HG03103 (cell line): ENCODE data around the gene C2orf78.

Experiments used
- ATAC-seq: cut with Tn5 transposase; IDR thresholded peaks from one replicate; pipeline ENCODE4 v1.9.1; 2021; ENCODE audit warnings: low read depth; ENCODE audit not compliant: unreplicated experiment

The C2orf78 gene

DNA sequence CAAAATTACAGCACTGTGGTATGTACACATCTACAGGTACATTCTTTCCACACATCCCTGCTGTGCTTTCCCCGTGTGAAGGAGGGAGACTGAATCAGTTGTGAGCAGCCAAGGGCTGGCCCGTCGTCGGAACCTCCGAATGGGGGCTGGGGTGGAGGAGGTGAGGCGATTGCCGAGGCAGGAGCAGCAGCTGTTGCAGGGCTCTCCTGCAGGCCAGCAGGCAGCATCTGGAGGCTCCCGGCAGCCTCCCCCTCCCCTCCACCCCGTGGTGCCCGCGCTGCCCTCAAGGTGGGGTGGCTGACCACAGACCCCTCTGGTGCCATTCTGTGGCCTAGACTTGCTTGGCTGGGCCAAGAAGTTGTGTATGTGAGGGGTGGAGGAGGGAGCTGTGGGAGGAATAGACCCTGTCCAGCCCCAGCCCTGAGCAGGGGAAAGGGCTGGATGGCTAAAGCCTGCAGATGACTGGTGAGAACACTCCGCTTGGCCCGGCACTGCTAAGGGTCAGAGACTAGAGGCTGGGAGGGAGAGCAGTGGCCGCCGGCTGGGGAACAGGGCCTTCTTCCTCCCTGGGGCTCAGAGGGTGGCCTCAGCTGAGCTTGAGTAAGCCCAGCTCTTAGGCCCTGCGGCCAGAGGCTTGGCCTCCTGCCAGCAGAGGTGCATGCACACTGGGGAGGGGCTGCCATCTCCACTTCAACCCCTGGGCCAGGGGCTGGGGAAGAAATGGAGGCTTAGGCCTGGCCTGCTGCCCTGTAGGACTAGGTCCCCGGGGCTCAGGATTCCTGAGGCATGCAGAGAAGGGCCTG lies 52.4 kb downstream of the C2orf78 start:
- ATAC-seq = no peak

DNA sequence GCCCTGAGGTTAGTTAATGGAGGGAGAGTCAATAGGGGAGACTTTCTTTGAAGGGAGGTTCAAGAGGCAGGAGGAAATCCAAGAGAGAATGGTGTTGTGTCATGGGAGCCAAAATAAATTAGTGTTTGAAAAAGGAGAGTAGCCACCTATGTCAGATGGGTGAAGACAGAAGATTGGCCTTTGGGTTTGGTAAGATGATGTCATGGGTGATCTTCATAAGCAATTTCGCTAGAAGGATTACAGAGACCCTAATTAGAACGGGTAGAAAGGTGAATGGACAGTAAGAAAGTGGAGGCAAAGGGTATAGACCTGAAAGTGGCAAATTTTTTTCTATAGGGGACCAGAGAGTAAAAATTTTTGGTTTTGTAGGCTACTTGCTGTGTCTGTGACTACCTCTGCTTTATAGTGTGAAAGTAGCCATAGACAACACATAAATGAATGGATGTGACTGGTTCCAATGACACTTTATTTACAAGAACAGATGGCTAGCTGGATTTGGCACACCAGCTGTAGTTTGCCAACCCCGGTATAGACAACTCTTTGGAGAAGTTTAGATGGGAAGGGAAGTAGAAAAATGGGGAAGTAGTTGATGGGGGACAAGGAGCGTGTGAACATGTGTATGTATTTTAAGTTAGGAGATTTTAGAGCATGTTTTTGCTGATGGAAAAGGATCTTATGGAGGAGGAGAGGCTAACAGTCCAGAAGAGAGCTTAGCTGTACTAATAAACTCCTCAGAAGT lies 54.0 kb downstream of the C2orf78 start:
- ATAC-seq = no peak

DNA sequence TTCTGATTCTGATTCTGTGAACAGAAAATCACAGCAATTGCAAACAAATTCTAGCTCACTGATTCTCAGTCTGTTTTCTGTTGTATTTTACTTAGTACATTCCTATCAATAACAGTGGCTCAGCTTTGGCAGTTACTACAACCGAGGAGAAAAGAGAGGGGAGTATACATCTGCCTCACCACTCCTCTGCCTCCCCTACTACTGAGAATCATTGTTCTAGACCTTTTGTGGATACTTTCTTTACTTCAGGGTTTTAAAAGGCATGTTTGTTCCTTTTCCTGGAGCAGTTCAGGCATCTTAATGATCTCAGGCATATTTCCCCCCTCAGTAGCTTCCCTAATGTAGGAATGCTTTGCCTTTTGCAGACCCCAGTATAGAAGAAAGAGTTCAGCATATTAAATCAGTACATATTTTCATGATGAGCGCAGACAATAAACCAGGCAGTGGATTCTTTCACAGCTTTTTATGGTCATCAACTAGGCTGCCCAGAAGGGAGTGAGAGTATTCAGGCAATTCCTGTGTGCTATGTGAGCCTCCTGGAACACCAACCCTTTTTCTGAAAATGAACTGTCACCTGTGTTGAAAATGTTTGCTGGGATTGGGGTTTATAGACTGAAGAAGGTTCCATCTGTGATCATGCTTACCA lies 55.0 kb downstream of the C2orf78 start:
- ATAC-seq = no peak

DNA sequence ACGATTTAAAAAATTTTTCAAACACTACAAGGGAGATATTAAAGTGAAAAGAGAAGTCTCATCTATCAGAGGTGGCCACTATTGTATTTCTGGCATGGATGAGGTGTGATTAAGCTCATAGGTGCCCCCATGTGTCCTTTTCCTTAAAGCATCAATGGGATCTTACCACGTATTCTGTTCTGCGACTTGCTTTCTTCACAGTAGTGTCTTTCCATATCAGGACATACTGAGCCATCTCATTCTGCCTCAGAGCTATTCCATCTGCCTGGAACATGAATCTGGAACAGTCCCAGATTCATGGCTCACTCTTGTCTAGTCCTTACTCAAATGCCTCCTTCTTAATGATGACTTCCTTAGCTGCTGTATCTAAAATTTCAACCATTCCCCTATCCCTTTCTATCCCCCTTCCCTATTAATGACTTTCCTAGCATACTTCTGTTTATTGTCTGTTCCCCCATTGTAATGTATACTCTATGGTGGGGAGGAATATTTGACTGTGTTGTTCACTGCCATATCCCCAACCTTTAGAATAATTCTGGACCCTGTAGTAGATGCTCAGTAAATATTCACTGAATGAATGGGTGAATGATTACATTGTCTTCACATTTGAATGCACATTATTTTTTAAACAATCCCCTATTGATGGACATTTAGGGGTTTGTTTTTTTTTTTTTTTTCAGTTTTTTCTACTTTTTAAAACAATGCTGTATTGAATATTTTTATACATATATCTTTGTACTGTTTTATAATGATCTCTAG lies 55.8 kb downstream of the C2orf78 start:
- no peak for ATAC-seq

DNA sequence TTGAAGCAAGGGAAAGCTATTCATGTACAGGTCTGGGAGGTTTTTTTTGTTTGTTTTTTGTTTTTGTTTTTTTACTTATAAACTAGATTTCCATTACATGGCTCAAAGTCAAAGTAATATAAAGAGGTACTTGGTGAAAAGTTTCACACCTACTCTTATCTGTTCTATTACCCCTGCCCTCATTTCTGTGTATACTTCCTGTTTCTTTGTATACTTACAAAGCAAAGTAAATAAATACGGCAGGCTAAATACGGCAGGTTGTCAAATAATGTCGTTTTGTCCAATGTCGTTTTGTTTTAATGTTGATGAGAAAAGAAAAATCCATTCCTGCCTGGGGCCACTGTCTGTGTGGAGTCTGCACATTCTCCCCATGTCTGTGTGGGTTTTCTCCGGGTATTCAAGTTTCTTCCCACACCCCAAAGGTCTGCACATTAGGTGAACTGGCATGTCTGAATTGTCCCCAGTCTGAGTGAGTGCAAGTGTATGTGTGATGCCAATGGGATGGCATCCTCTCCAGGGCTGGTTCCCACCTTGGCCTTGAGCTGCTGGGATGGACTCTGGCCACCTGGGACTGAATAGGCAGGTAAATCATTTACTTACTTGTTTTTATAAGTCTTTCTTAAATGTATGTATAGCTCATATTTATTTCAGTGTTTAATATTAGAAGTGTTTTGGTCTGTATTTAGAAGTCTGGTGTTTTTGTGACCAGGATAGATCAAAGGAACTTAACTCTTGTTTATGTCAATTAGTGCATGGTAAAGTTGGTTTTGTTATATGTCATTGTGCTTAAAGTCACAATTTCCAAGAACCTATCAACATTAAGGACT lies 58.1 kb downstream of the C2orf78 start:
- no peak for ATAC-seq

DNA sequence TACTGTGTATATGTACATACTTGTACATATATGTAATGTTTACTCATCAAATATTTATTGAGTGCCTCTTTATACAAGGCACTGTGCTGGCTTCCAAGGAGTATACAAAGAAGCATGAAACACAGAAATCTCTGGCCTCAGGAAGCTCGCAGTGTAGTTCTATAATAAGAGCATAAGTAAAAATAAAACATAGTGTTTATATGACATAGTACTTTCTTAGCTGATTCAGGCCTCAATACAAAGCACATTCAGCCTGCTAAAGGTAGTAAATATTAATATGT lies 58.7 kb downstream of the C2orf78 start:
- ATAC-seq = no peak

DNA sequence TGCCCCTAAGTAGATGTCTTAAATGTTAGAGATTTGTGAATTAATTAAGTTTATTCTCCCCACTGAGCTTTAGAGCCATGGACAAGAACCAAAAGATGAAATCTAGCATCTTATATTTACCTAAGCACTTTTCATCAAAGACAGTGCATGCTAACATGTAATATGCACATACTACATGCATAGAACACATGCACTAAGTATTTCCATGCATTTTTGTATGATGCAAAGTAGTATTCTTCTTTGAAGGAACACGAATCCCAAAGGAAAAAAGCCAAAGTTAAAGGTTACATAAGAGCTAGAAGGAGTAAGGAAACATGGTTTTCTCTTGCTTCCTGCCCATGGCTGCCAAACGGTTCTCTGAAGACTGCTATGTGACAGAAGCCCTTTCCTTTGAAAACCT lies 60.1 kb downstream of the C2orf78 start:
- ATAC-seq = no peak

DNA sequence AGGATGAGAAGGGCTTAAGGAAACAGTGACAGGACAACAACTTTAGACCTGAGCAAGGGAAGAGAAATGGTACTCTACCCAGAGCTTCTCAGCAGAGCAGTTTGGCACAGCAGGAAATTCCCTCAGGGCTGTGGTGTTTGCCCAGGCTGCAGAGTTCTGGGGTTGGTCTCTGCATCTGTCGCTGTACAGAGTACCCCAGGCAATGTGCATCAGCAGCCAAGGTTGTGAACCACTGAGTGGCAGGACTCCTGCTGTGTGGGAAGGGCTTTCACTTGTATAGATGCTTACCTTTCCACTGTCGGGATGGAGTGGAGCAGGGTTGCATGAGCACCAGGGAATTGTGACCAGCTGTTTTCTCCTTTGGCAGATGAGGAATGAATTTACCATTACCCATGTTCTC lies 66.0 kb downstream of the C2orf78 start:
- no peak for ATAC-seq

DNA sequence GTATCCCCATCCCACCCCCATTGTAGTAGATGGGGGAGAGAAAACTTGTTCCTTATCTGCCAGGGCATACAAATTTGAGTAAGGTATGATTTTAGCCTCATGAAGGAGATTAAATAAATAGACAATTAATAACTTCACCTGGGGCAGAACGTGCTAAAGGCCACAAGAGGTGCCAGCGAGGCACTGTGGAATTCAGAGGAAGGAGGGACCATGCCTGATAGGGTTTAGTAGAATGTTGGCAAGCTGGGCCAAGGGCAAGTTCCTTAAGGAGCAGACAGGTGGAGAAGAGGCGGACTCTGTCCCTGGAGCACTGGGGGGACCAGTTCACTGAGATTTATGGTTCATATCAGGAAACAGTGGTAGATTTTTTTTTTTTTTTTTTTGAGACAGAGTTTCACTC lies 67.3 kb downstream of the C2orf78 start:
- ATAC-seq = no peak

DNA sequence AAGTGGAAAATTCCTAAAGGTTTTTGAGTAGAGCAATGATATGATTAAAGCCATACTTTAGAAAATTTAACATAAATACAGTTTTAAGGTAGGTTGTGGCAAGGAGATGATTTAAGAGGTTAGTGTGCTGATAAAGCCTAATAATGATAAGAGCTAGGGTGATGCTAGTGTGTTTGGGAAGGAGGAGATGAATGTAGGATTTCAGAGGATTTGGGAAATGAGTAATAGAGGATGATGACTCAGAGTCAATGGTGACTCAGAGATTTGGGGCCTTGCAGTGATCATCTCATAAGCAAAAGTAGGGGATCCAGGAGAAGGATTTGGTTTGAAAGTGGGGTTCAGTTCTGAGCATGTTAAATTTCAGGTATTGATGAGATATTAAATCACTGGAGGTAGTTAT lies 68.0 kb downstream of the C2orf78 start:
- no peak for ATAC-seq

DNA sequence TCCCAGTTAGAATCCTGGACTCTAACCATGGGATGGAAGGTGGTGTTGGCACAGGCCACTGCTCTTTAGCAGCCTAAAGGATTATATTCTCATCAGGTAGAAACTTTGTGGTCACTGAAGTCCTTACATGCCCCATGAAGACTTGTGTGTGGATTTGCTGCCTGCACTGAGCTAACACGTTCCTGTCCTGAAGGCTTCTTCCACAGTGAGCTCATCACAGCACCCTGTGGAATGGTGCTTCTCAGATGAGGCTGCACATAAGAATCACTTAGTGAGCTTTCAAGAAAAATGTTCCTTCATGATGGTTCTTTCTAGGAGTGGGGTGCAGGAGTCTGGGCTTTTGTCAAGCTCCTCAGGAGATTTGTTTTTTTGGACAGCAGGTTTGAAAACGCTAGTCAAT lies 71.5 kb downstream of the C2orf78 start:
- no peak for ATAC-seq

DNA sequence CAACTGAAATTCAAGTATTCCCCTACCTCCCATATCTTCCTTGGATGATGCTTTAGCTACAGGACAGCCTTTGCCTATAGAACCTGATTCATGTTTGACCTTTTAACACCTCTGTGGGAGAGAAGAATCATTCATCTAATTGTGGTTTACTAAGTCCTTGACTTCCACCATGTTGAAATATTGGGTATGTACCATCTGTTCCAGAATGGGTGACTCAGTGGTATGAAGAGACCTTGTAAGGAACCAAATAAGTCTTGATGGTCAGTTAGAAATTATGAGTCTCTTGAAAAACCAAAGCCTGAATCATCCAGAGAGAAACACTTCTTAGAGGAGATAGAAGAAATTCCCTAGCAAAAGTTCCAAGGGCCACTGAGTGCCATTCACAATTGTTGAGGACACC lies 72.2 kb downstream of the C2orf78 start:
- ATAC-seq = no peak

DNA sequence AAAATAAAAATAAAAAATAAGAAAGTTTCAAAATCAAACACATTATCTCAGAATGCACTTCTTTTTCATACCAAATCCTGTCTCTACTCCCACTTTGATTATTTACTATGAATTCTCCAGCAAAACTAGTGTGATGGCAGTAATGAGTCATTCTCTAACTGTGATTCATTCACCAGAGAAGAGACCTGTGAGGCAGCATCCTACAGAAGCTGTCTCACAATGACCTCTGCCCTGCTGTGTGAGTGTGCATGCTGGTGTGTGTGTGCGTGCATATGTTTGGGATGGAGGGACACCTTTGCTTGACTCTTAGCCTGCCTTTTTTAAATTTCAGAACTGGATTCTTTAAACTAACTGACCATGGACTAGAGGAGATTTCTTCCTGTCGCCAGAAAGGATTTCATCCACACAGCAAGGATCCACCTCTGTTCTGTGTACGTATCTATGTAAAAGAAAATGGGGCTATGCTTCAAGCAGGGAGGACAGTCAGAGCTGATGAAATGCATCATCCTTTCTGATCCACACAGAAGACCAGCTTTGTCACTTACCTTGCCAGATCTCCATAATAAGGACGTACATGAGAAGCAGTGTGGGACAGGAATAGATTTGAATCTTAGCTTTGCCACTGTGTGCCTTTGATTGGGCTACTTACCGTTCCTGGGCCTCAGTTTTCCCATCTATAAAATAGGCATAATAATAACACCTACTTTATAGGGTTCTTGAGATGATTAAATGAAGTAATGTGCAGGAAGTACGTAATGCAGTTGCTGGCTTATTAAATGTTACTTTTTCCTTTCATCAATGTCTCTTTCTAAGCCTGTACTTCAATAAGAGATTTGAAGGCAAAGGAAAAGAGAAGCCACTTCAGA lies 76.0 kb downstream of the C2orf78 start:
- ATAC-seq = no peak

DNA sequence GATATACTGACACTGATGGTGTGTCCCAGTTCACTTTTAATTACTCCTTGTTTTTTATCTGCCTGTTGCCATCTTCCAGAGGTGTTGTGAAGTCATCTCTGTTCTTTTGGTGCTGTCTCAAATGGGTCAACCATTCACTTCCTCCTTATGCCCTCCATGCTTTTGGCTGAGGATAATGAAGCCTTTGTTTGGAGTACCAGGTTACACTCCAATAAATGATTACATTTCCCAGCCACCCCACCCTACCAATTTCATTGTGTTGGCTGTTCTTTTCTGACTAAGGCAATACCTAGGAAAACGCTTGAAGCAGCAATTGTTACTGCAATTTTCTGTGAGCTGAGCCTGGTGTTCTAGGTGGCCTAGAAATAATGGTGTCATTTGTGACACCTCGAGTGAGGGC lies 79.0 kb downstream of the C2orf78 start:
- no peak for ATAC-seq
